A549 (cell line): ENCODE data around the gene FOXP1. TPM values are rescaled to one million over a fixed set of nuclear protein-coding genes. Genes with fewer than 3 reads are reported as not detected.

ENCODE experiments used
- ATAC-seq, 2 experiments: fragments of 200-7000 bp in 1 of 2; fragments of >200 bp in 1 of 2; cut with Nextera tagmentation in 1 of 2; cut with Tn5 transposase in 1 of 2; 3 replicates each; pipeline versions ENCODE4 v1.8.0 to v1.9.1; 2018 to 2020; ENCODE audit warnings: mild to moderate bottlenecking in 1 of 2, moderate library complexity in 1 of 2
- CTCF ChIA-PET: fragments of 300-600 bp; sonication (Branson Sonifier 250); formaldehyde crosslinking; extraction: SDS; loops from one replicate; lab custom pipeline; 2021; ENCODE audit warnings: antibody characterized with exemption, inconsistent platforms; lab: Yijun Ruan, JAX
- POLR2A ChIA-PET: fragments of 350-600 bp; formaldehyde crosslinking; extraction: SDS; loops from one replicate; lab custom pipeline; 2021; ENCODE audit warnings: antibody characterized with exemption, inconsistent platforms; lab: Yijun Ruan, JAX
- DNase-seq, 2 experiments: peaks; one replicate each; pipeline versions ENCODE4 v3.0.0 to v3.0.0-alpha.2; 2011 to 2016; ENCODE audit warnings: low read depth in 1 of 2, low spot score in 1 of 2
- FAIRE-seq: peaks from 2 replicates; lab custom pipeline; 2011; peaks lifted over from hg19 to GRCh38; lab: Jason Lieb, UNC
- H3K27ac ChIP-seq, 2 experiments: fragments of >200 bp; sonication (Bioruptor Twin); formaldehyde crosslinking; 3 replicates each; pipeline ENCODE4 v1.5.1; 2016 to 2017
- H3K4me1 ChIP-seq: fragments of >200 bp; sonication (Bioruptor Twin); formaldehyde crosslinking; 3 replicates; pipeline ENCODE4 v1.6.1; 2016
- H3K4me2 ChIP-seq: fragments of >200 bp; sonication (Bioruptor Twin); formaldehyde crosslinking; 3 replicates; pipeline ENCODE4 v1.6.1; 2016
- H3K4me3 ChIP-seq: fragments of >200 bp; sonication (Bioruptor Twin); formaldehyde crosslinking; 3 replicates; pipeline ENCODE4 v1.5.1; 2016
- H3K9me3 ChIP-seq: fragments of >200 bp; sonication (Bioruptor Twin); formaldehyde crosslinking; 3 replicates; pipeline ENCODE4 v1.6.1; 2016
- BCL3 ChIP-seq: fragments of >200 bp; sonication (Bioruptor Twin); formaldehyde crosslinking; IDR thresholded peaks from 3 replicates; pipeline ENCODE4 v1.6.1; 2016
- BHLHE40 ChIP-seq: IDR thresholded peaks from 2 replicates; pipeline ENCODE4 v1.6.1; 2012; ENCODE audit warnings: low read depth, low read length, inconsistent platforms
- CBX2 ChIP-seq: fragments of 200-600 bp; sonication (generic); IDR thresholded peaks from 2 replicates; pipeline ENCODE4 v1.6.1; 2016; ENCODE audit warnings: low read depth, mild to moderate bottlenecking, borderline replicate concordance
- CBX8 ChIP-seq: fragments of 200-600 bp; sonication (generic); IDR thresholded peaks from 2 replicates; pipeline ENCODE4 v1.6.1; 2016
- CHD2 ChIP-seq: fragments of 150-350 bp; IDR thresholded peaks from 2 replicates; pipeline ENCODE4 v1.6.1; 2014; ENCODE audit warnings: low read length; ENCODE audit not compliant: partially characterized antibody
- EHF ChIP-seq: fragments of 250-450 bp; sonication (Bioruptor Pico); IDR thresholded peaks from 2 replicates; pipeline ENCODE4 v1.5.0; 2020; ENCODE audit warnings: mild to moderate bottlenecking
- ELK1 ChIP-seq: fragments of 150-350 bp; IDR thresholded peaks from 2 replicates; pipeline ENCODE4 v1.6.1; 2014; ENCODE audit warnings: low read depth, mild to moderate bottlenecking, low read length
- FOXS1 ChIP-seq: fragments of 250-450 bp; sonication (Bioruptor Pico); IDR thresholded peaks from 2 replicates; pipeline ENCODE4 v1.5.0; 2020; ENCODE audit warnings: mild to moderate bottlenecking, moderate library complexity
- GATA3 ChIP-seq: IDR thresholded peaks from 2 replicates; pipeline ENCODE4 v1.6.1; 2012; ENCODE audit warnings: borderline replicate concordance
- HES2 ChIP-seq: fragments of >200 bp; sonication (Bioruptor Twin); formaldehyde crosslinking; IDR thresholded peaks from 2 replicates; pipeline ENCODE4 v1.6.1; 2016
- HMGXB4 ChIP-seq: fragments of 250-450 bp; sonication (Bioruptor Pico); IDR thresholded peaks from 2 replicates; pipeline ENCODE4 v1.5.0; 2021; ENCODE audit warnings: mild to moderate bottlenecking, moderate library complexity, borderline replicate concordance
- HOXB5 ChIP-seq: fragments of 250-450 bp; sonication (Bioruptor Pico); IDR thresholded peaks from 2 replicates; pipeline ENCODE4 v1.5.0; 2020; ENCODE audit warnings: mild to moderate bottlenecking, moderate library complexity
- JUN ChIP-seq, 2 experiments: fragments of >200 bp; sonication (Bioruptor Twin); formaldehyde crosslinking; IDR thresholded peaks; 2 replicates in 1 of 2; 3 replicates in 1 of 2; pipeline ENCODE4 v1.6.1; 2016 to 2017
- JUNB ChIP-seq: fragments of >200 bp; sonication (Bioruptor Twin); formaldehyde crosslinking; IDR thresholded peaks from 2 replicates; pipeline ENCODE4 v1.6.1; 2016
- KDM1A ChIP-seq: fragments of 200-600 bp; sonication (generic); IDR thresholded peaks from 2 replicates; pipeline ENCODE4 v1.6.1; 2016; ENCODE audit warnings: low read depth, mild to moderate bottlenecking
- MAFK ChIP-seq: fragments of 450-650 bp; IDR thresholded peaks from 2 replicates; pipeline ENCODE4 v1.6.1; 2014; ENCODE audit not compliant: partially characterized antibody
- MAZ ChIP-seq: fragments of 150-350 bp; IDR thresholded peaks from 2 replicates; pipeline ENCODE4 v1.6.1; 2014; ENCODE audit warnings: antibody characterized with exemption, low read depth, low read length, borderline replicate concordance
- NPAS2 ChIP-seq: fragments of 250-450 bp; sonication (Bioruptor Pico); IDR thresholded peaks from 2 replicates; pipeline ENCODE4 v1.8.0; 2022; ENCODE audit warnings: mild to moderate bottlenecking, moderate library complexity, borderline replicate concordance
- PBX3 ChIP-seq: IDR thresholded peaks from 2 replicates; pipeline ENCODE4 v1.6.1; 2012
- TP53 ChIP-seq: fragments of 250-450 bp; sonication (Bioruptor Pico); IDR thresholded peaks from 2 replicates; pipeline ENCODE4 v1.5.0; 2021; ENCODE audit warnings: mild to moderate bottlenecking, moderate library complexity
- ZC3H11A ChIP-seq: fragments of 450-650 bp; IDR thresholded peaks from 2 replicates; pipeline ENCODE4 v1.6.1; 2014; ENCODE audit warnings: antibody characterized with exemption, mild to moderate bottlenecking
- ZFP36 ChIP-seq: fragments of 450-650 bp; IDR thresholded peaks from 2 replicates; pipeline ENCODE4 v1.6.1; 2014; ENCODE audit warnings: borderline replicate concordance; ENCODE audit not compliant: partially characterized antibody
- ZSCAN20 ChIP-seq: fragments of 250-450 bp; sonication (Bioruptor Pico); IDR thresholded peaks from 2 replicates; pipeline ENCODE4 v1.8.0; 2022; ENCODE audit warnings: mild to moderate bottlenecking, moderate library complexity
- WGBS: methylation state at CpG from one replicate; pipeline ENCODE4 v1.1.6; 2017; ENCODE audit errors: missing lambda C conversion rate; 5-methylcytosine and 5-hydroxymethylcytosine counted together
- polyA plus RNA-seq, 4 experiments: library from polyadenylated mRNA; depleted of rRNA in 3 of 4; stranded (reverse); fragments of >200 nt; fragmentation: RNase III in 1 of 4; extraction: RNeasy Plus Mini Kit Qiagen cat#74134 plus additional on column Dnase treatment in 1 of 4; gene quantifications; 2 replicates in 3 of 4; 3 replicates in 1 of 4; pipeline ENCODE4 v1.2.3, GENCODE V29; 2011 to 2017

FOXP1 gene
- polyA plus RNA-seq, 2 of the 4 experiments (the other 2 are of a cell fraction): 12.8 to 13.9 TPM

GRCh38 chr3:71400986-71401451, 182.5 kb downstream of the FOXP1 start:
- FAIRE-seq (no peak), DNase-seq (no peak), ATAC-seq (no peak)
- H3K4me3 ChIP-seq: no peak overlapping the region
- TF ChIP-seq BCL3 (no peak), MAFK (no peak), JUN (IDR thresholded peaks at IDR 0.05) (no peak), EHF (no peak), CBX8 (no peak), MAZ (no peak), ZSCAN20 (CRISPR knock-in tag) (no peak), ZC3H11A (no peak), NPAS2 (CRISPR knock-in tag) (no peak), JUNB (no peak), CBX2 (no peak), FOXS1 (no peak), TP53 (no peak), BHLHE40 (no peak), ELK1 (no peak), KDM1A (no peak), HMGXB4 (CRISPR knock-in tag) (no peak)
- H3K9me3 ChIP-seq: no peaks in the 10 kb centered on the region
- ChIA-PET POLR2A (interaction anchor here (0.6 kb wide), 1 partner anchor 16 kb away, joined by 3 read pairs; no protein-coding TSS in a partner anchor), CTCF (interaction anchor here (0.5 to 2.2 kb wide), 4 partner anchors 9 to 133 kb away, joined by 3 to 6 read pairs (median 3); no protein-coding TSS in a partner anchor)
- H3K4me2 ChIP-seq: no peak overlapping the region
- H3K4me1 ChIP-seq: peaks cover 13% of the 10 kb centered on the region; the same call in 2 of the 3 replicates
- no peak overlapping the region; a peak in 1 of 6 replicates for H3K27ac ChIP-seq
- 77% methylated on average over 6 of the region's 6 CpGs for WGBS

- H3K4me1 ChIP-seq: peaks cover 23% of the 10 kb centered on the region
- H3K4me3 ChIP-seq: no peak overlapping the region
- H3K9me3 ChIP-seq: no peaks in the 10 kb centered on the region
- DNase-seq: no peak
- CTCF ChIA-PET: interaction anchor here (0.6 kb wide), 1 partner anchor 150 kb away, joined by 3 read pairs; no protein-coding TSS in a partner anchor
- WGBS: 78% methylated on average over 3 of the region's 3 CpGs
- no peak for TF ChIP-seq HES2
- no peak for TF ChIP-seq GATA3
- no peak for TF ChIP-seq PBX3
- TF ChIP-seq CHD2: no peak
- no peak for TF ChIP-seq HOXB5 (CRISPR knock-in tag)
- no peak for TF ChIP-seq ZFP36
- POLR2A ChIA-PET: no interaction called here
- H3K4me2 ChIP-seq: no peak overlapping the region; the same call in 2 of the 3 replicates
- ATAC-seq: no peak
- FAIRE-seq: no peak
- H3K27ac ChIP-seq: no peak overlapping the region
Measured at GRCh38 chr3:71399478-71399877, 184.1 kb downstream of the FOXP1 start.
